HG03354 (cell line): Measurements from ENCODE around the gene NRN1L.
"Not testable (repeated sequence)": the region's sequence is repeated elsewhere in the genome, so short reads cannot be mapped to it uniquely, and the experiment has no call there.

ENCODE experiments used
- ATAC-seq: cut with Tn5 transposase; IDR thresholded peaks from one replicate; pipeline ENCODE4 v1.9.1; 2021; ENCODE audit warnings: mild to moderate bottlenecking; ENCODE audit not compliant: unreplicated experiment, poor library complexity, severe bottlenecking

NRN1L gene

GRCh38 chr16:67884684-67885083 is at the start of gene NRN1L:
NRN1L (plus strand) TSS chr16:67884885; CDS start chr16:67884904, 19 bp downstream.
- no peak for ATAC-seq

- ATAC-seq = not testable (repeated sequence)
These were observed 47.5 kb upstream of the NRN1L start for GRCh38 chr16:67837190-67837589.

DNA sequence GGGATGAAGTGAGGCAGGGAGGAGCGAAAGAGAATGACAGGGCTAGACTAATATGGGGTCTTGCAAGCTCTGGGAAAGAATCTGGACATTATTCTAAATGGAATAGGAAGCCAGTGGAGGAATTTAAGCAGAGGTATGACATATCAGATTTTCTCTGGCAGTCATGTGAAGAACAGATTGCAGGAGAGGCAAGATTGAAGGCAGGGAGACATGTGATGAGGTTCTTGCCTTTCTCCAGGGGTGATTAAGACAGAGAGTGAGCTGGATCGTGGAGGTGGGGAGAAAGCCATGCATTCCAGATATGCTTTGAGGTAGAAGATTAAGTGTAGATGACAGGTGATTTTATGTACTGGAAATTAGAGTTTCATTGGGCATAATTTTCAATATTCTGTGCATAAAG is 46.9 kb upstream of the NRN1L start:
- ATAC-seq = no peak

- no peak for ATAC-seq
These were observed 43.4 kb upstream of the NRN1L start for GRCh38 chr16:67841198-67841815.

- ATAC-seq = peak; percentile 56
These were observed 42.7 kb upstream of the NRN1L start, which contains the start of gene THAP11 for GRCh38 chr16:67841816-67842508. THAP11 (plus strand) TSS chr16:67842320; CDS start chr16:67842555, 235 bp downstream.

- peak; percentile 10 for ATAC-seq
These were observed 42.0 kb upstream of the NRN1L start for GRCh38 chr16:67842509-67843342.

- no peak for ATAC-seq
These were observed 41.3 kb upstream of the NRN1L start for GRCh38 chr16:67843343-67843765.

DNA sequence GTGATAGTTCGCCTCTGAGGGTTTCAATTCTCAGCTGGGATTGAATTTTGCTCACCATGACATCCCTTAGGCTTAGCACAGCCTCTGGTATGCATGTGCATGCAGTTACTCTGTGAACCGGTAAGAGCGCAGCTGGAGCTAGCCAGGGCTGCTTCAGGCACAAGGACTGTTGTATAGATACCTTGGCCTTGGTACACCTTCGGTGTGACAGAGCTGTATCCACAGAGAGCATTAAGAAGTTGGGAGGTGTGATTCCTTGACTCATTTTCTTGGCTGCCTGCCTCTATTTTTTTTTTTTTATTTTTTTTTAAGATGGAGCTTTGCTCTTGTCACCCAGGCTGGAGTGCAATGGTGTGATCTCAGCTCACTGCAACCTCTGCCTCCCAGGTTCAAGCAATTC is 40.2 kb upstream of the NRN1L start:
- ATAC-seq = no peak

DNA sequence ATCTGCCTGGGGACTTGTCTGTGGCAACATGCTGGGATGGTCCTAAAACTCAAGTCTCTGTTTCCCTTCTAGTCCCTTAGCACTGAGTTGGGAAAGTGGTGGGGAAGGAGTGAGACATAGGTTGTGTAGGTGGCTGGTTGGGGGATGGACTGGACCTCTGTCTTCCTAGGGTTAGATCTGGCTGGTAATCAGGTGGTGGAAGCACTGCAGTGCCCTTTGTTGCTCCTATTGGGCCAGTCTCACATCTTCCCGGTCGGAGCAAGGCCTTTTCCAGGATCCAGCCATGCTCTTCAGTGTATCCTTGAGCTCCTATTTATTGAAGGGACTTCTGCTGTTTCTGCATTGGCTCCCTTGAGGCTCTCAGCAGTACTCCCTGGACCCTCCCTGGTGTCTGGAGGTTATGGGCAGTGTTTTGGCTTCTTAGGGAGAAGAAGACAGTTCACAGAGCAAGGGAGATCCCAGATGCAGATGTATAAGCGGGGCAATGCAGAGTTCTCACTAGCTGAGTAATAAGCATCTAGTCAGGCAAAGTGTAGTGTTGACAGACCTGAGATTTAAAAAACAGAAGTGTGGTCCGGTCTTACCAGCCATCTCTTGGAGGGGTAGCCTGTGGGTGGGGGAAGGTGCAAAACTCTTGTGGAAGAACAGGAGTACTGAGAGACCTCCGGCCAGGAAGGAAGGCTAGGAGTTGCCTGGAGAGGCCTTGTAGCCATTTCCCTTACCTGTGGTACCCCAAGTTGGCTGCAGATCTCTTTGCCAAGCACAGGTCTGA is 39.2 kb upstream of the NRN1L start:
- ATAC-seq = no peak

GRCh38 chr16:67846063-67846319 is 38.7 kb upstream of the NRN1L start:
- no peak for ATAC-seq

DNA sequence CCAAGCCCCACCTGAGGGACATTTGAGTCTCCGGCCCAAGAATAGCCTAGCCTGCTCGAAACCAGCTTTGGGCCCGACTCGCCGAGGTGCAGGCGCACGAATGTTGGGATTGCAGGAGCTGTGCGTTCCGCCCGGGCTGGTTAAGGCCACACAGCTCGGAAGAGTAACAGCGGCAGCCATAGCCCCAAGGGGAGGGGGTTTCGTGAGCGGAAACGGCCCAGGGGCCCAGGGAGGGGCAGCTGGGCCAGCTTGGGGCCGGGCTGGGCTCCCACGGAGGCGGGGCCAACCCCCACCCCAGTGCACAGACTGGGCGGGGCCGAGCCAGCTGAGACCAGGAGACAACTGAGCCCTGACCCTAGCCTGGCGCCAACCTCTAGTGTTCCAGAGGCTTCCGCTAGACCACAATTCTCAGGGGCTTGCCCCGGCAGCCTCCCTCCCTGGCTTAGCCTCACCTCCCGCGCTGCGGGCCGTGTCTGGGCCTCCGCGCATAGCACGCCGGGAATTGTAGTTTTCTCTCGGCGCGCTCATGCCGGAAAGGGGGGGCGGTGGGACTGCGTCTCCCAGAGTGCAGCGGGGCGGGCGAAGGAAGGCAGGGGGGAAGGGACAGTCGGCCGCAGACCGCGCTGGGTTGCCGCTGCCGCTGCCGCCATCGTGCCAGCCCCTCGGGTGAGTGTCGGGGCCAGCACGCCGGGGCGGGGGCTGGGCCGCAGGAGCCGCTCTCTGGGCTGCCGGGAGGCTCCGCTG is 38.2 kb upstream of the NRN1L start, which contains the start of gene NUTF2:
Gene NUTF2, plus strand, starts transcription at position 614 of the 744 bp plus-strand sequence. CDS start 18,198 bp downstream, outside the sequence.
- peak; percentile 57 for ATAC-seq

DNA sequence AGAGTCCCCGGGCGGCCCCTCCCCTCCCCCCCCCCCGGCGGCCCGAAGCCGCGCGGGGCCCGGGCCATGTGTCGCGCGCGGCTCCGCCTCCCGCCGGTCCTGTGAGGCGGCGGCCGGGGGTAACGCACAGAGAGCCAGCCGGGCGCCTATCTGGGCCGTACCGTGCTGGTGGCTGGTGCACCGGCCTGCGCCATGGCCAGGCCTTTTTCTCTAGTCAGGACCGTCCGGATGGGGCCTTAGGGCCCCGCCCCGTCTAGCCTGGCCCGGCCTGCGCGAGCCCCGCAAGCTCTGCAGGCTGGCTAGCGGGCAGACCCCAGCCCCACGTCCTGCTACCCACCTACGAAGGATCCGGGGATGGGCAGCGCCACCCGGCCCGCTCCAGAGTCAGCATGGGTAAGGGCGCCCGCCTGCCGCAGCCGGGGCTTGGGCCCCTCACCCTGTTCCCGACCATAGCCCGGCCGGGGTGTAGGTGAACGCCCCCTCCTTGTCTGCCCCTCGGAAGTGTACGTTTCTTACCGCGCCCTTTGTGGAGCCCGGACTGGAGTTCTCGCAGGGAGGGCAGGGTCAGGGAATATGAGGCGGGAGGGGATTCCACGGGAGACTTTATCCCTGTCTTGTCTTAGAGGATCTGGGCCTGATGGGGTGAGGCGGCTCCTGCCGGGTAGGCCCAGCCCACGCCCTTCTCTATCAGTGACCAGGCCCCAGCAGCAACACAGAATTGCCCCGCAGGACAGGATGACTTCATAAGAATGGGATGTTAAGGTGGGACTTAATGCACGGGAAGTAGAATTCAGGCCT is 37.4 kb upstream of the NRN1L start, which contains the start of gene CENPT:
Gene CENPT, minus strand, starts transcription at position 630 of the 798 bp plus-strand sequence. CDS start 13,834 bp downstream, outside the sequence.
- peak; percentile 46 for ATAC-seq

DNA sequence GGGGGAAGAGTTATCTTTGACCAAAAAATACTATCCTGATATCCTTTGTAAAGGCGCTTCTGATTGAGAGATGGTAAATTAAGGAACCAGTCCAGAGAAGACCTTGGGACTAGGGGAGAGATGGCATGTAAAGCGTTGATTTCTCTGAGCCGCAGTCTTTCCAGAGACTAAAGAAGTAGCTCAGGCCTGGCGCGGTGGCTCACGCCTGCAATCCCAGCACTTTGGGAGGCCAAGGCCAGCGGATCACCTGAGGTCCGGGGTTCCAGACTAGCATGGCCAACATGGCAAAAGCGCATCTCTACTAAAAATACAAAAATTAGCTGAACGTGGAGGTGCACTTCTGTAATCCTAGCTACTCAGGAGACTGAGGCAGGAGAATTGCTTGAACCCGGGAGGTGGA is 36.6 kb upstream of the NRN1L start:
- ATAC-seq = no peak

DNA sequence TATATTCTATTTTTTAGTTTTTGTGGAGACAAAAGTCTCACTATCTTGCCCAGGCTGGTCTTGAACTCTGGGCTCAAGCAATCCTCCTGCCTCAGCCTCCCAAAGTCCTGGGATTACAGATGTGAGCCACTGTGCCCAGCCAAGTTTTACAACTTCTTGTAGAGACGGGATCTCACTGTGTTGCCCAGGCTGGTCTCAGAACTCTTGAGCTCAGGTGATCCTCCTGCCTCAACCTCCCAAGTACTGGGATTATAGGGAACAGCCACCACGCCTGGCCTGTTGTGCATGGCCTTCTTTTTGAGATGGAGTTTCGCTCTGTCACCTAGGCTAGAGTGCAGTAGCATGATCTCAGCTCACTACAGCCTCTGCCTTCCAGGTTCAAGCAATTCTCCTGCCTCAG is 31.0 kb upstream of the NRN1L start:
- no peak for ATAC-seq

- no peak for ATAC-seq
These were observed 28.9 kb upstream of the NRN1L start for GRCh38 chr16:67855789-67856188.

DNA sequence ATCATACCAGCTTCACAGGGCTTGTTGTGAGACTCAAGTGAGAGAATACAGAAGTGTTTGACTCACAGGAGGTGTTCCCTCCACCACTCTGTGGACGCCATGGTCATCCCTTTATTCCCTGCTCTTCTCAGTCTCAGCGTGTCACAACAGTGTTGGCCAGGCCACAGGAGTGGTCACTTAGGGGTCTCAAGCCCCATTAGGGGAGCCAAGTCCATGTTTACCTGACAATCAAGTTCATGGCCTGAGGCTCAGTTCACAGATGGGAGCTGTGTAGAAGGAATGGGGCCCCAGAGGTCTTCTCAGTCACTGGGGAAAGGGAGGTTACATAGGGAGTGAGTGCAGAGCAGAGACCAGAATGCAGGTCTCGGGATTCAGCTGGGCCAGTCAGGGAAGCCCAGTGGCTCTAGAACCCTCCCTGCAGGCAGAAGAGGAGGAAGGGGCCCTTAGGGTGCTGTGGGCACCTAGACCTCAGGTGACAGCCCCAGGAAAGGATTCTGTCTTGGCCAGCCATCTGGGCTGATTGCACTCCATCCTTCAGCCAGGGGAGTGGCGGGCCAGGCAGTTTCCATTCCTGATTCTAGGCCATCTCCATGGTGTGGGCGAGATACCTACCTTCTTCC is 27.6 kb upstream of the NRN1L start:
- no peak for ATAC-seq

- ATAC-seq = no peak
These were observed 27.0 kb upstream of the NRN1L start for GRCh38 chr16:67857547-67858233.
